Measurements from ENCODE around the gene CIB2. TPM values are rescaled to one million over a fixed set of nuclear protein-coding genes. Genes with fewer than 3 reads are reported as not detected.

CIB2 gene
- total RNA-seq, 1 experiment from 2014 or later, result 1.1 TPM

DNA sequence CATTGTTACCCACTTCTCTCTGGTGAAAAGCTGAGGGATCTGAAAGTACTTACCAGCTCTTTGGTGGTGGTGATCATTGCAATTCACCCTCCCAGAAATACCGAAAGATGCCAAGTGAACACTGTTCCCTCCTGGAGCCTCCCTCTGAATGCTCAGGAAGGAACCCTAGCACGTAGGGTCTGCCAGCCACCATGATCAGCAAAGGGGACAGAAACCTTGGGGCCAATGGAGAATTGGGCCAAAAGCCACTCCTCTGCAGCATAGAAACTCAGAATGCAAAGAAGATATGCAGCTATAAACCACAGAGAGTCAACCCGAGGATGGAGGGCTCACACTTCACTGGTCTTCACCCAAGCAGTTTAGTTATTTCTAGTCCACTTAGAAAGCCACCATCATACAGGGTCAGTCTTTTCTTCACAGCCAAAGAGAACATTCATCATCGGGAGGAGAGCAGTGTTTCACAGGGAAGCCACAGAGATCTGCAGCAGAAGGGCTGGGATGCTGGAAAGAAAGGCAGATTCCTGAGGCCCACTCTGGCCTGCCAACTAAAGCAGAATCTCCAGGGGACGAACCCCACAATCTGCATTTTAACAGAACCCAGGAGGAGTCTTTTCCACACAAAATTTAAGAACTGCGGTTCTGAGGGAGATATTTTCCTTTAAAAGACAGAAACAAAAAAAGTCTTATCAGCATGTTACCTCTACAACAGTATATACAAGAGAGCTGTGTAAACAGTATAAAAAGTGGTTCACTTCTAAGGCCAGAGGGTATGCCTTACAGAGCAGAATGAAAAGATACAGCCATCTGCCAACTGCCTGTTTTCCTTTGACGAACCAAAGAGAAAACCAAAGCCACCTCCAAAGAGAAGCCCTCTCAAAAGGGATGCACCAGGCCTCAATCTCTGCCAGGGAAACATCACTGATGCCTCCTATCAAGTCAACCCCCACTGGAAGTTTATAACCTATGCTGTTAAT, 65.0 kb downstream of the CIB2 start:
- no peak for DNase-seq (ENCODE audit: low spot score)

DNA sequence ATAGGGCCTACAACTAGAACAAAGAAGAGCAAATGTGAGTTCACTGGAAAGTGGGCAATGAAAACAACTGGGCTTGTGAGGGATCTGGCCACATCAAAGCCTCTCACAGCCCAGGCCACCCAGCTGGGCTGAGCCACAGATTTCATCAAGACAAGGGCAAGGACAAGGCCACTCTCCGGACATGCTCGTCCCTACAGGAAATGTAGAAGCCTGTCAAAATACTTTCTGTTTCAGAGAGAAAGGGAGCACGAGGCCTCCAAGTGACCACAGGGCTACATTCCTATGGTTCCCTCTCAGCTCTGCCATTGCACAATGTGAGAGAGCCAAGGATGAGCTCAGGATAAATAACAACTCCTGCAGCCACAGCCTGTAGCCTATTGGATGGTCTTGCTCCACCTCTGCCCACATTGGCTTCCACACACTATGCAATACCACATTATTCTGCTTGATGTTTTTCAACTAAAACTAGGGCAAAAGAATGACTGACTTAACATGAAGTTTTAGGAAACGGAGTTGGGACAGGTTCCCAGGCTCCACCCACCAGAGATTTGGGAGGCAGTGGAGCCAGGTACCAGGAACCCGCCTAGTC, 65.9 kb downstream of the CIB2 start:
- DNase-seq (ENCODE audit: low spot score), result peak; percentile 99

DNA sequence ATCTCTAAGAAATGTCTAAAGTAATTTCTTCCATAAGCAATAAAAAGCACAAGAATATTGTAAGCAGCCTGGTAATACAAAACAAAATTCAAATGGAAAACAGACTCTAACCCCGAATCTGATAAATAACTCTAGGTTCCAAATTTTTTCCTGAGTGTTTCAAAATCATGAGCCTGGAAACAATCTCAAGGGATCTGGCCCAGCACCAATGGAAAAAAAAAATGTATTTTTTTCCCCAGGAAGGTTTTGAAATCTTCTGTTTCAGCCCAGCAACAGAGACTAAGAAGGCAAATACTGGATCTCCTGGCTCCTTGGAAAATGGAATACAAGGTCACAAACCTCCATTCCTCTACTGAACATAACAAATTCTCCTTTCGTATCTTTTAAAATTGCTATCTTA, 66.7 kb downstream of the CIB2 start:
- DNase-seq (ENCODE audit: low spot score), result no peak

DNA sequence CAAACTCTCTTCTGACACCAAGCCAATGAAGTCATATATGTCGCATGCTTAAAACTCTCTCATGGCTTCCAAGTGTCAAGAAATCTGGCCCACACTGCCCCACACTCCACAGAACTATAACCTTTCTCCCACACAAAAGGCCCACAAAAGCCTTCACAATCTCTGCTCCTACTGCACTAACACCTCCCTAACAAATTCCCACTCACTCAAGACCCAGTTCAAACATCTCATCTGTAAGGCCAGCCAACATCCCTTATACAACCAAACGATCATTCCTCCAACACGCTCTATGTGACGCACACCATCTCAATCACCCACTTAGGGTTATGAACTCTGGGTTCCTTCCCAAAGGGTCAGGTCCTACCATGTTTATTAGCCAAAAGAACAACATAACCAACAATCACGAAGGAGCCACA, 67.3 kb downstream of the CIB2 start:
- DNase-seq (ENCODE audit: low spot score), result no peak

DNA sequence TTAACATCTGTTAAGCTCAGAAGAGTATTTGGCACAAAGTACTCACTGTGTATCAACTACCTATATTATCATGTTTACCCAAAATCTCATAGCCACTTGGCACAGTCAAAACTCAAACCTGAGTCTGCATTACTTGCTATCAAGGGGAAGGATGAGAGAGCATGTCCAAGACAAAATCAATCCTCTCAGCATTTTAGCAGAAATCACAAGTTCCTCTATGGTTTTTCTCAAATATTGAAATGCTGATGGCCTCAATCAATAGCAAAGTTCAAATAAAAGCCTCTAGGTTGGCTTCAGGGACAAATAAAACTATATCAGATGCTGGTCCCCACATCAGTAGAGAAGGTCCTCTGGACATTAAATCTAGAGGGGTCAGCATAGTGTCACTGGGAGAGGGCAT, 68.0 kb downstream of the CIB2 start:
- DNase-seq (ENCODE audit: low spot score), result no peak

DNA sequence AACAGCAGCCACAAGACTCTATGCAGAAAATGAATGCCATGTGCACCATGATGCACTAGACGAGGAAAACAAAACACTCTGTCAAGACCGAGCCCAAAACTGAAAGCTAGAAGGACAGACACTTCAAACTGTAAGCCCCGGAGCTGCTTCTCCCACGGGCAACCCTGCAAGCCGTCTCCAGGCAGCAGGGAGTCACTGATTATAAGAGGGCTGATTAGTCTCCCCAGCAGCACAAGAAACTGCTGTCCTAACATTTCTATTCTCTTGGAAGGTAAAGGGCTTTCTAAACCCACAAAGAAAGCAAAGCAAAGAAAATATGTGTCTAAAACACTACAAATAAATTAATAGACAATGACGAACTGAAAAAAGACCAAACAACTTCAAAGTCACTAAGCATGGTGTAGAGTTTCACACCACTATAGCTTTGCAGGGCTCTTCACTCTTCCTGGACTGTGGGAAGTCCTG, 69.2 kb downstream of the CIB2 start:
- DNase-seq (ENCODE audit: low spot score), result peak; percentile 39

DNA sequence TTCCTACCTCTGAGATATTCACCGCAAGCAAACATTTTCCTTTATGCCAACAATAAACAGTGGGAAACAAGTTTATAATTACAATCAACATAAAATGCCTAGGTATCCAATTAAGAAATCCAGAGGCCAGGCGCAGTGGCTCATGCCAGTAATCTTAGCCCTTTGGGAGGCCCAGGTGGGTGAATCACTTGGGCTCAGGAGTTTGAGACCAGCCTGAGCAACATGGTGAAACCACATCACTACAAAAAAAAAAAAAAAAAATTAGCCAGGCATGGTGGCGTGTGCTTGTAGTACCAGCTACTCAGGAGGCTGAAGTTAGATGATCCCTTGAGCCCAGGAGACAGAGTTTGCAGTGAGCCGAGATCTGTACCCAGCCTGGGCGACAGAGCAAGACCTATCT, 71.0 kb downstream of the CIB2 start:
- DNase-seq (ENCODE audit: low spot score), result peak; percentile 75

DNA sequence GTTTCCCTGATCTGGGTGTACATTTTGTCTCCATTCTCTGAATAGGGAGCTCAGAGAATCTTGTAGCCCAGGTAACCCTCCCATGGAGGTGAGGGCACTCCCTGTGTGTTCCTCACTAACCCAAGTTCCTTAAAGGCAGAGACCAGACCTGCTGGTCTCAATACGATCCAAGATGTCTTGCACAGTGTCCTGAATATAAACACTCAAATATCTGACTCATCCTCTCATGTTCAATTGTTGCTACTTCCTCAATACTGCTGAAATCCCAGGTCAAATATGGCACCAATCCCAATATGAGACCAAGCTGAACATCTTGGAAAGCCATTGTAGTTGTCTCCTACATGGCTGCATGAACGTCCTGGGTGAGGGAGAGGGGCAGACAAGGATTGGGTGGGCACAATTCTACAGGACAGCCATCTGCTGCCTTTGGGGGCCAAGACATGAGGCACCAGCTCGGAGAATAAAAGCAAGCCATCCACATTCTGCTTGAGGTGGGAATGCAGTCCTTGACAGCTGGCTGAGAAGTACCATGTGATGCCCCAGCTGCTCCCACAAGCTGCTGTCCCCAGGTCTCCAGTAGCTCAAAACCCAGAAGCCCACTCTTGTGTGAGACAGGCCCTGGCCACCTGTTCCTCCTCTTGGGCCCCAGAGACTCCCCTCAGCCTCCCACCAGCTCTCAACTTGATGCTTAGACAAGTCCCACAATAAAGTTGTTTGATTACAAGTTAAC, 72.0 kb downstream of the CIB2 start:
- DNase-seq (ENCODE audit: low spot score), result no peak

DNA sequence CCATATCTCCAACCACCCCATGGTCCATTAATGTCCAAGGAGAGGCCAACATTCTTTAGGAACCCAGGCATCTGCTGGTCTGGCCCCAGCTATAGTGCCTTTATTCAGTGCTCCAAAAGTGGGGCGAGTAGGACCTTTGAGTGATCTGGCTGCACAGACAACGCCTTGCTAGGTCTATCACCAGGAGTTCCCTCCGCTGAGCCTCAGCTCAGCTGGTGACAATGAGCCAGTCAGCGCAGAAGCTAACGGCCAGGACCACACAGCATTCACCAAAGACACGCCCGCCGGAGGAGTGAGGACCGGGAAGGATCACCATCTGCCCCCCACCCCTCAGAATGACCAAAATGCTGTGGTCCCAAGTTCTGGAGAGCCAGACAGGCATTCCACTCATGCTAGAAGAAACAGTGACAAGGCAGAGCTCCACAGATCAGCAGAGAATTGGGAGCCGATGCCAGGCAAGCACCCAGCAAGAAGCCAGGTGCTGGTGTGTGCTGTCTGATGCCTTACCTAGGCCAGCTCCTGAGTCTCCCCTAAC, 72.8 kb downstream of the CIB2 start:
- DNase-seq (ENCODE audit: low spot score), result no peak

DNA sequence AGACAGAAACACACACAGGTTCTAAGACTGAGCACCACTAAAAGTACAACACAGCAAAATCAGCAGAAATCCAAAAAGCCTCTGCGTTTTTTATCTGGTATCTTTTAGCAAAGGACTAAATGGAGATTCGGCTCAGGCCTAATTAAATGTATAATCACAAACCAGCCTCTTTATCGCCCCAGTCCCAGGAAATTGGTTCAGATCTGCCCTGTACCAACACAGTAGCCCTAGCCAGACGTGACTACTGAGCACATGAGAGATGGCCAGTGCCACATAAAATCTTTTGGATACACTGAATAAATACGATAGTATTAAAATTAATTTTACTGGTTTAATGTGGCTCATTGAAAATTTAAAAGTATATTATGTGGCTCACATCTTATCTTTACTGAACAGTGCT, 73.4 kb downstream of the CIB2 start:
- DNase-seq (ENCODE audit: low spot score), result no peak

DNA sequence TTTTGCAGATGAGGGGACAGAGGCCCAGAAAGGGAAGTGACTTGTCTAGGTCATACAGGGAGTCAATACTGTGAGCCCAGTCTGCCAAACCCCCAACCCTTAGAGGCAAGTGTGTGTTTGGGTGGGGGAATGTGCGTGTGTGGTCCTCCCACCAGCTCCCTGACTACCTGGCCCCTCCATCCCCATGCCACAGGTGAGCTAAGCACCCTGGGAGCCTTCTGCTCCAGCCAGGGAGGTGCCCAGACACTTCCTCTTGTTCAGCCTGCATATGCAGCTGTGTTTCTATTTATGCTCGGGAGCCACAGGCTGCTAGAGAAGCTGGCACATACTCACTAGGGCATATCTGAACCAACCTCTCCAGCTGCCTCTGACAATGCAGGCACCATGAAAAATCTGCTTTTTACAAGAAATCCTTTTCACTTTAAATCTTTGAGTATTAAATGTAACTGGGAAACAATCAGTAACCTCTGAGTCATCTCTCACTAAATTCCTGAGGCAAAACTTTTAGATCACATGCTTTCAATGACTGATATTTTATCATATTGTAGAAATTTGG, 74.5 kb downstream of the CIB2 start:
- DNase-seq (ENCODE audit: low spot score), result no peak

DNA sequence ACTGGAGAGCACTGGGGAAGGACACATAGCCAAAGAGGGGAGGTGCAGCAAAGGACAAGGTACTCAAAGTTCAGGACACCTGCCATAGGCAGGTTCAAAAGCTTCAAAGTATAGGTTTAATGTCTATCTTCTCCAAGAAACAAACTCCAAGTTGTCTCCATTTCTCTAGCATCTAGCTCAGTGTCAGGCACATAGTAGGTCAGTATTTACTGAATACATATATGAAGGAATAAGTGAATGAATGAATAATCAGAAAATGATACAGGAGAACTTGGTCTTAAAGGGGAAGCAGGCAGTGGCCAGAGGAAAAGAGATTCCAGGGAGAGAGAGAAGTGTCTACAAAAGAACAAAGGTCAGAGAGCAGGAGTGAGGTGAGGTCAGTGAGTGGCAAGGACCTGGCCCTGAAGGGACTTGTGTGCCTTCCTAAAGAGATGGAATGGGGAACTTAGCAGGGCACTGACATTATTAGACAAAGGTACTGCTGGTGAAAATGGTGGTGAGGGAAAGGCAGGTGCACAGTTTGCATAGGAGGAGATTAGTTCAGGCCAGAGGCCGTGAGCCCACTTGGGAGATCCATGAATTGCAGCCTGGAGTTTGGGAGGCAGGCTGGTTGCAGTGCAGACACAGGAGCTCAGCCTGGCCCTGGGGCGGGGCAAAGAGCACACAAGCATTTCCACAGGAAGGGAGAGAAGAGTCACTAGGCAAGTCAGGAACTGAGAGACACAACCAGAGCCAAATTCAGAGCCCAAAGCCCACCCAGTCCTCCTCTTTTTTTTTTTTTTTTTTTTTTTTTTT, 75.1 kb downstream of the CIB2 start:
- DNase-seq (ENCODE audit: low spot score), result no peak

DNA sequence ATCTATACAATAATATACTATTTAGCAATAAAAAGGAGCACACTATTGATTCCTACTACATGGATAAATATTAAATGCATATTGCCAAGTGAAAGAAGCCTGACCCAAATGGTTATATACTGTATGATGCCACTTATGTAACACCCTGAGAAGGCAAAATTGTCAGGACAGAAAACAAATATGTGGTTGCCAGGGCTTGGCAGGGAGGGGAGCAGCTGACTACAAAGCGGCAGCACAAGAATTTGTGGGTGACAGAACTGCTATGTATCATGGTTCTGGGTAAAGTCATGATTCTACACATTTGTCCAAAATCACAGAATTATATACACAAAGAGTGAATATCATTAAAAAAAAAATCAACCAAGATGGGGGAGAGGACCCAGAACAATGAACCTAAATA, 76.3 kb downstream of the CIB2 start:
- no peak for DNase-seq (ENCODE audit: low spot score)

Other genes starting within 250 kb of the CIB2 start
- 12.3 and 13.8 TPM in 2 replicates for gene TBC1D2B, start 53.7 kb downstream of the CIB2 start, total RNA-seq (2014; rRNA removed; shearing (Covaris generic))
- not detected in 2 replicates for gene SH2D7, start 38.9 kb downstream of the CIB2 start, total RNA-seq (2014; rRNA removed; shearing (Covaris generic))
- gene IDH3A, start 17.9 kb upstream of the CIB2 start, total RNA-seq (2014; rRNA removed; shearing (Covaris generic)), result 77.3 and 101 TPM in 2 replicates
- gene ACSBG1, start 103.1 kb upstream of the CIB2 start, total RNA-seq (2014; rRNA removed; shearing (Covaris generic)), result 1.0 and 1.4 TPM in 2 replicates
- not detected in 2 replicates for gene DNAJA4, start 133.1 kb upstream of the CIB2 start, total RNA-seq (2014; rRNA removed; shearing (Covaris generic))
- 115 and 121 TPM in 2 replicates for gene SKIC8, start 168.2 kb upstream of the CIB2 start, total RNA-seq (2014; rRNA removed; shearing (Covaris generic))
- gene CRABP1, start 208.9 kb upstream of the CIB2 start, total RNA-seq (2014; rRNA removed; shearing (Covaris generic)), result not detected in 2 replicates